ENCODE data around the gene PPP1R1C. TPM values are rescaled to one million over a fixed set of nuclear protein-coding genes. Genes with fewer than 3 reads are reported as not detected.

PPP1R1C gene
- total RNA-seq, 2 experiments from 2014 or later: not detected

DNA sequence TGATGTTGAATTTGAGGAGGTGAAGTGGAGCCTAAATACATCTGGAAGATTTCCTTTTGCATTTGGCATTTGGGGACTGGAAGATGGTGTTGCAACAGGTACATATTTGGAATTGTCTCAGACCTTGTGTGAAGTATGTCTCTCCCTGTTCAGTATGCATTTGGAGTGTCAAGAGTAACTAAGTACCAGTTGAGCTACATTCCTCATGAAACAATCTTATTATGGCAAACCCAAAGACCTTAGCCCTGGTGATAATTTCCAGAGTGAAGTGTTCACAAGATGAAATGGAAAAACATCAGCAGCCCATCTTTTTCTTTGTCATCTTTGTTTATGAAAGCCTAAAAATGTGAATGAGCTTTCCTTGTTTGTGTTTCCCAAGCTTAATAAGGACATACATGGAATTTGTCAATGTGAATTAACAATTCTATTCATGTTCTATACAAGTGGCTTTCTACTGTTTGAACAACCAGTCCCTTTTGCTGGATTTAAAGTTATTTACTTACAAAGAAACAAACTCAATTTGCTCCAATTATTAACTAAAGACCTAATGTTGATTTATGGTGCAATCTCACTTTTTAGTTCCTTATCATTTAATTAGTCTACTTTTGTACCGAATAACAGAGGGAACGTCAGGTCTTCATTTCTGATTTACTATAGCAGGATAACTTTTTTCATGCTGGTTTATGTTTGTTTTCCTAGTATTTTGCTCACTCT lies 42.1 kb upstream of the PPP1R1C start:
- H3K79me2 ChIP-seq (ENCODE audit: insufficient read depth, low read depth, low read length): no peaks in the 10 kb centered on the region
- H3K4me3 ChIP-seq (ENCODE audit: low read depth, low read length, poor library complexity, severe bottlenecking): no peak overlapping the region
- H2AFZ ChIP-seq (ENCODE audit: low read length): no peak overlapping the region
- no peak overlapping the region for H3K4me2 ChIP-seq (ENCODE audit: low read length)
- POLR2A ChIA-PET: no interaction called here
- BruUV-seq (replicated peaks): no TSS peak
- CTCF ChIA-PET (ENCODE audit: unreplicated experiment): no interaction called here
- intact Hi-C loops (cut with micrococcal nuclease; ENCODE audit: unreplicated experiment): no loop called here
- no peaks in the 10 kb centered on the region for H3K9me3 ChIP-seq (ENCODE audit: low read length)
- TF ChIP-seq, protein P1, sequence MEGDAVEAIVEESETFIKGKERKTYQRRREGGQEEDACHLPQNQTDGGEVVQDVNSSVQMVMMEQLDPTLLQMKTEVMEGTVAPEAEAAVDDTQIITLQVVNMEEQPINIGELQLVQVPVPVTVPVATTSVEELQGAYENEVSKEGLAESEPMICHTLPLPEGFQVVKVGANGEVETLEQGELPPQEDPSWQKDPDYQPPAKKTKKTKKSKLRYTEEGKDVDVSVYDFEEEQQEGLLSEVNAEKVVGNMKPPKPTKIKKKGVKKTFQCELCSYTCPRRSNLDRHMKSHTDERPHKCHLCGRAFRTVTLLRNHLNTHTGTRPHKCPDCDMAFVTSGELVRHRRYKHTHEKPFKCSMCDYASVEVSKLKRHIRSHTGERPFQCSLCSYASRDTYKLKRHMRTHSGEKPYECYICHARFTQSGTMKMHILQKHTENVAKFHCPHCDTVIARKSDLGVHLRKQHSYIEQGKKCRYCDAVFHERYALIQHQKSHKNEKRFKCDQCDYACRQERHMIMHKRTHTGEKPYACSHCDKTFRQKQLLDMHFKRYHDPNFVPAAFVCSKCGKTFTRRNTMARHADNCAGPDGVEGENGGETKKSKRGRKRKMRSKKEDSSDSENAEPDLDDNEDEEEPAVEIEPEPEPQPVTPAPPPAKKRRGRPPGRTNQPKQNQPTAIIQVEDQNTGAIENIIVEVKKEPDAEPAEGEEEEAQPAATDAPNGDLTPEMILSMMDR (conservative IDR thresholded peaks at IDR 0.05; ENCODE audit: low read length): no peak
- TF ChIP-seq EZH2phosphoT487 (IDR thresholded peaks at IDR 0.05; ENCODE audit: borderline replicate concordance, low read depth, low read length): no peak
- no peaks in the 10 kb centered on the region for H3K9me2 ChIP-seq (ENCODE audit: insufficient read depth, low read length)
- H3K4me1 ChIP-seq (ENCODE audit: insufficient read depth, low read length, poor library complexity, severe bottlenecking): no peaks in the 10 kb centered on the region
- H3K27ac ChIP-seq (ENCODE audit: low read depth, low read length, poor library complexity, severe bottlenecking): no peak overlapping the region
- H4K20me1 ChIP-seq (ENCODE audit: insufficient read depth, low read length): no peaks in the 10 kb centered on the region
- no peaks in the 10 kb centered on the region for H3K36me3 ChIP-seq (ENCODE audit: insufficient read depth, low read length)
- no peak for DNase-seq (ENCODE audit: low spot score)

DNA sequence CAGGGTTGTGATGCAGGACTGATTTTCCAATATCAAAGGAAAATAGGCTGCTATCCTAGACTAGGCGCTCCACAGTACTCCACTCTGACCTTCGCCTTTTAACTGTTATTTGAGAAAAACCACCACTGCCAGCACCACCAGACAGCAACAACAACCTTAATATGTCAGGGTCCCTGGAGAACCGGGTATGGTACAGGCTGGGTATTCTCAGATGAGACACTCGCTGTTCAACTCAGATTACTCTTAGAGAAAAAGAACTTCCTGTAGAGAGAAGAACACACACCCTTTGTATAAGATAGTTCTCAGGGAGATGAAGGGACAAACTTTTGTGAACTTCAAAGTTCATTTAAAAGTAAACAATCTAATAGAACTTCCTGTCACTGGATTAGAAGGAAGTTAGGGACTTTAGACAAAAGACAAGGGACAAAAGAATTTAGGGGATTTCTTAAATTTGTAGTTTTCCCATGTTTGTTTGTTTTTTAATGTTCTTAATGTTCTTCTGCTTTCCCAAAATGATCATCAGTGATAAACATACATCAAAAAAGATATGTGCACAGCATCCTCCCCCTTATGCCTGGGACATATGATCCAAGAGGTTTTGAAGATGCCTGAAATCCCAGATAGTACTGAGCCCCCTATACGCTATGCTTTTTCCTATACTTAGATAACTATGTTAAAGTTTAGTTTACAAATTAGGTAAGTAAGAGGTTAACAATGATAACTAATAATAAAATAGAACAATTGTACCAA lies 41.3 kb upstream of the PPP1R1C start:
- Histone ChIP-seq H3K4me3 (ENCODE audit: low read depth, low read length, poor library complexity, severe bottlenecking) (no peak overlapping the region), H3K4me1 (ENCODE audit: insufficient read depth, low read length, poor library complexity, severe bottlenecking) (no peaks in the 10 kb centered on the region), H3K27ac (ENCODE audit: low read depth, low read length, poor library complexity, severe bottlenecking) (no peak overlapping the region), H3K79me2 (ENCODE audit: insufficient read depth, low read depth, low read length) (no peaks in the 10 kb centered on the region), H2AFZ (ENCODE audit: low read length) (no peak overlapping the region), H3K4me2 (ENCODE audit: low read length) (no peak overlapping the region), H3K36me3 (ENCODE audit: insufficient read depth, low read length) (no peaks in the 10 kb centered on the region), H4K20me1 (ENCODE audit: insufficient read depth, low read length) (no peaks in the 10 kb centered on the region), H3K9me3 (ENCODE audit: low read length) (no peaks in the 10 kb centered on the region), H3K9me2 (ENCODE audit: insufficient read depth, low read length) (no peaks in the 10 kb centered on the region)
- TF ChIP-seq, protein P1 (conservative IDR thresholded peaks at IDR 0.05; ENCODE audit: low read length): no peak
- TF ChIP-seq EZH2phosphoT487 (IDR thresholded peaks at IDR 0.05; ENCODE audit: borderline replicate concordance, low read depth, low read length): no peak
- intact Hi-C loops (cut with micrococcal nuclease; ENCODE audit: unreplicated experiment): no loop called here
- DNase-seq (ENCODE audit: low spot score): no peak
- BruUV-seq (replicated peaks): no TSS peak
- POLR2A ChIA-PET: no interaction called here
- CTCF ChIA-PET (ENCODE audit: unreplicated experiment): no interaction called here

DNA sequence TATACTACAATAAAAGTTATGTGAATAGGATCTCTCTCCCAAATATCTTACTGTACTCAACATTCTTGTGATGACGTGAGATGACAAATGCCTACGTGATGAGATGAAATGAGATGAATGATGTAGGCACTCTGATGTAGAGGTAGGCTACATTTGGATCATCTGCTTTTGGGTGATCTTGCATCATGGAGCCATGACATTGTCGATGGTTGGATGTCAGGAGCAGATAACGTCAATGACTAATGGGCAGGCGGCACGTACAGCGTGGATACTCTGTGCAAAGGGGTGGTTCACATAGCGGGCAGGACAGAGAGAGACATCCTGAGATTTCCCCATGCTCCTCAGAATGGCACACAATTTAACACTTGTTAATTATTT lies 40.8 kb upstream of the PPP1R1C start:
- intact Hi-C loops (cut with micrococcal nuclease; ENCODE audit: unreplicated experiment): no loop called here
- BruUV-seq (replicated peaks): no TSS peak
- Histone ChIP-seq H3K9me2 (ENCODE audit: insufficient read depth, low read length) (no peaks in the 10 kb centered on the region), H3K27ac (ENCODE audit: low read depth, low read length, poor library complexity, severe bottlenecking) (no peak overlapping the region), H3K9me3 (ENCODE audit: low read length) (no peaks in the 10 kb centered on the region), H3K4me2 (ENCODE audit: low read length) (no peak overlapping the region), H2AFZ (ENCODE audit: low read length) (no peak overlapping the region), H3K4me1 (ENCODE audit: insufficient read depth, low read length, poor library complexity, severe bottlenecking) (no peaks in the 10 kb centered on the region), H3K4me3 (ENCODE audit: low read depth, low read length, poor library complexity, severe bottlenecking) (no peak overlapping the region), H3K36me3 (ENCODE audit: insufficient read depth, low read length) (no peaks in the 10 kb centered on the region), H4K20me1 (ENCODE audit: insufficient read depth, low read length) (no peaks in the 10 kb centered on the region), H3K79me2 (ENCODE audit: insufficient read depth, low read depth, low read length) (no peaks in the 10 kb centered on the region)
- TF ChIP-seq EZH2phosphoT487 (IDR thresholded peaks at IDR 0.05; ENCODE audit: borderline replicate concordance, low read depth, low read length): no peak
- TF ChIP-seq, protein P1 (conservative IDR thresholded peaks at IDR 0.05; ENCODE audit: low read length): no peak
- ChIA-PET POLR2A (no interaction called here), CTCF (ENCODE audit: unreplicated experiment) (no interaction called here)
- DNase-seq (ENCODE audit: low spot score): no peak
